NAMALWA (cell line): Measurements from ENCODE around the gene FAM124B.
"Not testable (repeated sequence)": the region's sequence is repeated elsewhere in the genome, so short reads cannot be mapped to it uniquely, and the experiment has no call there.

Experiments
- DNase-seq: peaks from one replicate; pipeline ENCODE4 v3.0.0-alpha.2; 2015; ENCODE audit warnings: low spot score

FAM124B gene

GRCh38 chr2:224412141-224413015, 10.5 kb upstream of the FAM124B start:
- no peak for DNase-seq

- no peak for DNase-seq
Measured at GRCh38 chr2:224410946-224411561, 9.1 kb upstream of the FAM124B start.

DNA sequence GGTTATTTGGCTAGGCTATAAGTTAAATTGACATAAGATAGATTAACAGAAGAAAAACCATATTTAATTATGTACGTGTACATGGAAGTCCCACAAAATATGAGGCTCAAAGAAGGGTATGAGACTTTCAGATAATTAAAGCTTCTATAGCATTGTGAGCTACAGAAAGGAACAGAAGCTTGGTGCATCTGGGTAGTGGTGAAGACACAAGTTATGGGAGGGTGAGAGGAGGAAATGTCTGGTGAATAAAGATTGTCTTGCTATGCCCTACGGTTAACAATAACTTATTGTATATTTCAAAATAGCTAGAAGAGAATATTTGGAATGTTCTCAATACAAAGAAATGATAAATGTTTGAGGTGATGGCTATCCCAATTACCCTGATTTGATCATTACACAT, 6.8 kb upstream of the FAM124B start:
- DNase-seq: no peak

DNA sequence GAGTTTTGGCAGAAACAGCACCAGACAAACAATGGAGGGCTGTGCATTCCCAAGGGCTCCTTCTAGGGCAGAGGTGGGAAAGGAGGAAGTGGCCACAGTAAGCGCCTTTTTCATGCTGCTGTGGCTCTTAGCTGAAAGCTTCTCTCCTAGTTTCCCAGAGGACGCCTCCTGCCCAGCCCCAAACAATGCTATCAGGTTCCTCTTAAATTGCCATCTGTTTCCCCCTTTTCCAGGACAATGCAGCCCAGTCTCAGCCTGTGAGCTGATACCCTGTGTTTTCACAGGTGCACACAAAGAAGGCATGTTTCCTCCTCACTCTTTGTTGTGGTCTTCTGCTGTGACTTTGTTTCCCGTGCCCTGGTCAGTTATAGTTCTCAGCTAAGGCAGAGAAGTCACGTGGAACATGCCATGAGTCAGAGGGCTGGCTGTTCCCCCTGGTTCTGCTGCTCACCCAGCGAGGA, 5.4 kb upstream of the FAM124B start:
- DNase-seq: no peak

DNA sequence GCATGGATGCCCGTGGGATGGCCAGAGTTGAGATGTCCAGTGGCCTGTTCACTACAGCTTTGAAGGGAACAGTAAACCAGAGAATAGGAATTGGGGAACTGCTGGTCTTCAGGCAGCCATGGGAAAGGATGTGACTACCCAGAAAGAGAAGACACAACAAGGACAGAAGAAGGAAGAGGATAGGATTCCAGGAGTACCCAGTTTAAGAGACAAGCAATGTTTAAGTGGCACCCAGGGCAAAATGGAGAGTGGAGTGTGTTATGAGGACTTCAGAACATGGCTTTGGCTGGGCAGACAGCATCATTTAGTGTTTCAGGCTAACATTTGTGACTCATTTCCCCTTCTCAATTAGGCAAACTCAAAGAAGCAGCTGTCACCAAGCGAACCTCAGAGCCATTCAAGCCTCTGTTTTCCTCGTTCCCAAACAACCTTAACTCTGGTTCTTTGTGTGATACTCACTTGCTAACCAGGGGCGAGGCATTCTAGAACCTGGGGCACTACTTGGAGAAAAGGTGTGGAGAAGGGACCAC, 4.0 kb upstream of the FAM124B start:
- no peak for DNase-seq

- DNase-seq: no peak
Measured at GRCh38 chr2:224405412-224405811, 3.5 kb upstream of the FAM124B start.

- DNase-seq: no peak
Measured at GRCh38 chr2:224404796-224405195, 2.9 kb upstream of the FAM124B start.

DNA sequence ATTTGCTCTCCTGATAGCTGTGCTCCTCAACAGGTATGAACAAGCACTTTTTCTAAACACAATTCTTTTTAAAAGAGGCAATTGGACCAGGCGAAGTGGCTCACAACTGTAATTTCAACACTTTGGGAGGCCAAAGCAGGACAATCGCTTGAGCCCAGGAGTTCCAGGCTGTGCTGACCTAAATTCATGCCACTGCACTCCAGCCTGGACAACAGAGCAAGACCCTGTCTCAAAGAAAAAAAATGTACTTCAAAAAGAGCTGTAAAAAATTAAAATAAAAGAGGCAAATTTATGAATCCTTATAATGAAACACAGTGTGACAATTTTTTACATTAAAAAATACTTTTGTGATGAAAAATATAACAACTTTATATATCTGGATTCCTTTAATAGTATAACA, 1.8 kb upstream of the FAM124B start:
- DNase-seq: no peak

DNA sequence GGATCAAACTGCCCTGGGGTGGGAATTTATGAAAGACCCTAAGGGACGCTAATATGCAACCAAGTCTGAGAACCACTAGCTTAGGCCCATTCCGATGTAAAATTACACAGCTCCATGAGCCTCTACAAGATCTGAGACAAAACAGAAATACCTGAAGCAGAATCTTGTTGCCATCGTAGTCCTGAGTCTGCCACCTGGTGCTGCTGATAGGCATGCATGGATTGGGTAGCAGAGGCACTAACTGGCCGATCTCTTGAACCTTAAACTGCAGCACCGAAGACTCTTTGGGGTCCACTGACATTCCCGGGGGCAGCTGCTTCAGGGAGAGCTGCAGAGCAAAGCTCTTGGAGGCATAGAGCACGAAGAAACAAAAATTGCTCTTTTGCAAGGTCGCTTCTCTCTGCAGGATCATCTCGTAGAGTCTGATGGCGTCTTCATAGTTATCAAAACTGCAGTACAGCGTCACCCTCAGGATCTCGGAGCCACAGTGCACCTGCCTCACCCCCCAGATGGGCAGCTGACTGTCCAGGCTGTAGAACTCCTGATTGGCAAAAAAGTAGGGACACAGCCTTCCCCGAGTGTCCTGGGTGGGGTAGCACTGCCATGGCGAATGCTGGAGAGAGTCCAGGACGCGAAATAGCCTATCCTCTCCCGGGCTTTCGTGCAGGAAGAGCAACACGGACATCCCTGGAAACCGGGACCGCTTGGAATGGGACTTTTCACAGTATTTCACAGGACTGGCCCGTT, 848 bp downstream of the FAM124B start:
- no peak for DNase-seq

DNA sequence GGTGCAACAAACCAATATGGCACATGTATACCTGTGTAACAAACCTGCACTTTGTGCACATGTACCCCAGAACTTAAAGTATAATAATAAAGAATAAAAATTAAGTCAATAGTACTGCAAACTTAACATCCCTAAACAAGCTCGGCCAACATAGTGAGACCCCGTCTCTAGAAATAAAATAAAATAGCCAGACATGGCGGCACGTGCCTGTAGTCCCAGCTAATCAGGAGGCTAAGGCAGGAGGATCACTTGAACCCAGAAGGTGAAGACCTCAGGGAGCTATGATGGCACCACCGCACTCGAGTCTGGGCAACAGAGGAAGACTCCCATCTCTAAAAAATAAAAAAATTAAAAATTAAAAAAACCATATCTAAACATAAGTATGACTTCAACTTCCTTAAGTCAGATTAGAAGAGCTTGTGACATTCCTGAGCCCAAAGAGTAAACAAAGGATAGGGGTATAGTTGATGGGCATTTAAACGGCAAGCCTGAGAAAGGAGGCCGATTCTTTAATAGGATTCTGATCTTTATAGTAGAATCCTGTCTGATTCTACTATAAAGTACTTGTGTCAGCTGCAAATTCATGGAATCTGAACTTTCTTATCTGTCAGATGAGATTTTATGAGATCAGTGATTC, 1.6 kb downstream of the FAM124B start:
- no peak for DNase-seq

- DNase-seq: no peak
Measured at GRCh38 chr2:224398289-224398688, 3.6 kb downstream of the FAM124B start.

- DNase-seq: not testable (repeated sequence)
Measured at GRCh38 chr2:224397100-224397499, 4.8 kb downstream of the FAM124B start.

- DNase-seq: no peak
Measured at GRCh38 chr2:224395620-224396390, 6.1 kb downstream of the FAM124B start.

DNA sequence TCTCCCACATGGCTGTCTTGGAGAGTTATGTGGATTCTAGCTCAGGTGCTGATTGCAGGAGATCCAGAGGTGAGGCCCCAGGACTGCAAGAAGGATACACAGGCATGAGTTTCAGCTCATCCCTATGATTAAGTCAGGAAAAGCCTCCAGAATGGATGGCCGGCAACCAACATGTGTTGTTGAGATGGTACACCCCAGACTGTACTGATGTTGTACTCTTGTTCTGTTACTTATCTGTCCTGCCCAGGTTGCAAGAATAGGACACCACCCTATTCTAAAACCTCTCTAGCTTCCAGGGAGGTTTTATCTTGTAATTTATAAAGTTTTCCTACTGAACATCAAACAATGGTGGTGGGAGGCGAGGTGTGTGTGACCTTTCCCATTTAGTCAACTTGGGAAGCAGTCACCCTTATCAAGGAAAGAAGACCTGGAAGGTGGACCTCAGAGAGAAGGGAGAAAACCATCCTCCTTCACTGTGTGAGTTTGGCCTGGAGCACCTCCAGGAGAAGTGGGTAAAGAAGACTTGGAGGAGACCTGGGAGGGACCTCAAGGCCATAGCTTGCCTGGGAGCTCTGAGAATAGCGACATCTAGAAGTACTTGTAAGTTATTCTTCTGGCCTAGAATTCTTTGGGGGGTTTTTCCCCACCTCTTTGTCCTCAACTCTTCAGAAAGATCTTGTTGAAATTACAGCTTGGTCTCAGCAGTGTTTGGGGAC, 8.6 kb downstream of the FAM124B start:
- no peak for DNase-seq

DNA sequence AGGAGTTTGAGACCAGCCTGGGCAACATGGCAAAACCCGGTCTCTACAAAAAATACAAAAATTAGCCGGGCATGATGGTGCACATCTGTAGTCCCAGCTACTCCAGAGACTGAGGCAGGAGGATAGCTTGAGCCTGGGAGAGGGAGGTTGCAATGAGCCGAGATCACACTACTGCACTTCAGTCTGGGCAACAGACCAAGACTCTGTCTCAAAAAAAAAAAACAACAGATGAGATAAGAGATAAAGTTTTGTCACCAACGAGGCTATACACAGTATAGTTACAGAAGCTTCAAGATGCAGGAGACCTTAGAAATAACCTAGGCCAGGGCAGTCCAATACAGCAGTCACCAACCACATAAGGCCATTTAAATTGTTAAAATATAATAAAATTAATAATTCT, 9.4 kb downstream of the FAM124B start:
- no peak for DNase-seq

DNA sequence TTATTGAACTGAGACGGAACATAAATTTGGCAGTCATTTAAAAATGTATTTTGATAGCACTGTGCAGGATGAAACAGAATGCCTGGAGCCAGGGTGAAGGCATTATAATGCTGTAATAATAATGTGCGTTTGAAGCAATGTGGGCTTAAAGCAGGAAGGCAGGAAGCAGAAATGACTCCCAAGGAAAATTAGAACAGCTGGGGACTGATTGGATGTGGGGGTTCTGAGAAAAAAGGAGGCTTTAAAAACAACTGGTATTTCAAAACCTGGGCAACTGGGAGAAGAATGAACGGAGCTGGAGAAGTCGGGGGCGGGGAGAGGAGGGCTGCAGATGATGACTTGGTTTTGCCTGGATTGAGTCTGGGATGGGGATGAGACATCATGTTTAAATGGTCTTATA, 12.6 kb downstream of the FAM124B start:
- DNase-seq: no peak

DNA sequence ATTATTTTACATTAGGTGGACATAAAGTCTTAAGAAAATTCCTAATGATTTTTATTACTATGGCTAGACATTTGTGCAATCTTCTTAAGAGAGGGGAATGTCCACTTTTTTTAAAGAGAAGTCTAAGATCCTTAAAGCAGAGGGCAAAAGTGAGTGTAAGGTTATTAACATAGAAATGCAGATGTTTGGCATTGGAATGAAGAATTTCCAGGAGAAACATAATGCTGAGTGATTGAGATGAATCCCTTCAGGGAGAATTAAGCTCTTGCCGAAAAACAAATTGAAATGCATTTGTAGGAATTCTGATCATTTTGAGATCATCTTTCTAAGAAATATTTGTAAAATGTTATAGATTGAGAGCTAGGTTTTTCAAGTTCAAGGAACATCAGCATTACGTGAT, 15.0 kb downstream of the FAM124B start:
- DNase-seq: no peak

DNA sequence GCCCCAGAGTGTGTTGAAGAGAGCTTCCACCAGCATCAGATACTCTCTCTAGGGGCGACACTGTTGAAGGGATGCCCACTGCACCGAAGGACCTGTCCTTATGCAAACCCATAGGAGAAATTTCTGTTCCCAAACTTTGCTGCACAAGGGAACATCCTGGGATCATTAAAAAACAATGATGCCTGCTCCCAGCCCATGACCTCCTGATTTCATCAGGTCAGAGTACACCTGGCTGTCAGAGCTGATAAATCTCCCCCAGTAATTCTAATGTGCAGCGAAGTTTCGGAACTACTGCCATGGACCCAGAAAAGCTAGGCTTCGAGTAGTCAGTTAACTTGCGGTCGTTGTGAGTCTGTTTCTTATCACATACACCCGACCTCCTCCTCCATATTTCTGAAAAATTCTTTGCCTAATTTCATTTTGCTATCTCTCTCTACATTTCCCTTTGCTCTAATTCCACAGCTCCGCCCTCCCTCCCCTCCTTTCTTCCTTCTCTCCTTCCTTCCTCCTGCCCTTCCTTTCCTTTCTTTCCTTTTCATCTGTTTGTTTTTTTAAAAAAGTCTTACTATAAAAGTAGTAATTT, 18.8 kb downstream of the FAM124B start:
- no peak for DNase-seq

GRCh38 chr2:224382280-224382647, 19.6 kb downstream of the FAM124B start:
- not testable (repeated sequence) for DNase-seq
